HUES64 (cell line): ENCODE data around the gene CRTC3.
"Not testable (repeated sequence)": the region's sequence is repeated elsewhere in the genome, so short reads cannot be mapped to it uniquely, and the experiment has no call there.

Experiments
- H3K27ac ChIP-seq: 2 replicates; pipeline ENCODE4 v1.7.0; 2013; ENCODE audit warnings: low read depth, low read length, inconsistent platforms
- H3K27me3 ChIP-seq: 2 replicates; pipeline ENCODE4 v1.6.1; 2013; ENCODE audit warnings: mild to moderate bottlenecking, low read length; ENCODE audit not compliant: insufficient read depth
- H3K36me3 ChIP-seq: 2 replicates; pipeline ENCODE4 v1.6.1; 2013; ENCODE audit warnings: mild to moderate bottlenecking, low read length; ENCODE audit not compliant: insufficient read depth
- H3K4me1 ChIP-seq: 2 replicates; pipeline ENCODE4 v1.6.1; 2013; ENCODE audit warnings: mild to moderate bottlenecking, low read length, moderate library complexity; ENCODE audit not compliant: insufficient read depth
- H3K4me3 ChIP-seq: 2 replicates; pipeline ENCODE4 v1.5.1; 2013; ENCODE audit warnings: mild to moderate bottlenecking, low read length, moderate library complexity
- H3K9ac ChIP-seq: 2 replicates; pipeline ENCODE4 v1.6.1; 2013; ENCODE audit warnings: mild to moderate bottlenecking, low read depth, low read length
- H3K9me3 ChIP-seq: 2 replicates; pipeline ENCODE4 v1.6.1; 2013; ENCODE audit warnings: low read depth, low read length; ENCODE audit not compliant: insufficient read depth
- WGBS: fragments of 150-250, 120-280 bp; methylation state at CpG from one replicate; pipeline ENCODE4 v1.1.7; 2013; ENCODE audit warnings: missing lambda C conversion rate; 5-methylcytosine and 5-hydroxymethylcytosine counted together

The CRTC3 gene

GRCh38 chr15:90624278-90624981 lies 94.7 kb downstream of the CRTC3 start:
- Histone ChIP-seq H3K4me1 (no peaks in the 10 kb centered on the region), H3K36me3 (no peaks in the 10 kb centered on the region), H3K4me3 (no peak overlapping the region), H3K27ac (no peak overlapping the region), H3K27me3 (no peaks in the 10 kb centered on the region), H3K9ac (no peak overlapping the region), H3K9me3 (no peaks in the 10 kb centered on the region)
- WGBS, result 87% methylated on average over 13 of the region's 13 CpGs

GRCh38 chr15:90625037-90625436 lies 95.3 kb downstream of the CRTC3 start:
- no peak overlapping the region for H3K9ac ChIP-seq
- H3K36me3 ChIP-seq, result no peaks in the 10 kb centered on the region; the same call in 1 of the 2 replicates
- no peak overlapping the region for H3K27ac ChIP-seq
- H3K4me3 ChIP-seq, result no peak overlapping the region
- no peaks in the 10 kb centered on the region for H3K27me3 ChIP-seq
- 96% methylated on average over 7 of the region's 7 CpGs for WGBS
- no peaks in the 10 kb centered on the region for H3K9me3 ChIP-seq
- H3K4me1 ChIP-seq, result no peaks in the 10 kb centered on the region

GRCh38 chr15:90629217-90629616 lies 99.5 kb downstream of the CRTC3 start:
- WGBS, result 96% methylated on average over 12 of the region's 12 CpGs

GRCh38 chr15:90633360-90633759 lies 103.6 kb downstream of the CRTC3 start:
- no peak overlapping the region for H3K27ac ChIP-seq
- H3K36me3 ChIP-seq, result no peaks in the 10 kb centered on the region; the same call in 1 of the 2 replicates
- H3K27me3 ChIP-seq, result no peaks in the 10 kb centered on the region
- H3K4me3 ChIP-seq, result no peak overlapping the region
- no peaks in the 10 kb centered on the region for H3K9me3 ChIP-seq
- no peak overlapping the region for H3K9ac ChIP-seq
- WGBS, result 92% methylated on average over 3 of the region's 3 CpGs
- no peaks in the 10 kb centered on the region for H3K4me1 ChIP-seq

More at GRCh38 chr15:90629217-90629616, 99.5 kb downstream of the CRTC3 start:
- Histone ChIP-seq H3K27me3 (no peaks in the 10 kb centered on the region), H3K36me3 (no peaks in the 10 kb centered on the region; the same call in 1 of the 2 replicates), H3K4me3 (no peak overlapping the region), H3K9me3 (no peaks in the 10 kb centered on the region), H3K9ac (no peak overlapping the region), H3K27ac (no peak overlapping the region), H3K4me1 (no peaks in the 10 kb centered on the region)

- H3K9ac ChIP-seq, H3K9me3 ChIP-seq, H3K4me3 ChIP-seq, H3K4me1 ChIP-seq, H3K27ac ChIP-seq, H3K36me3 ChIP-seq, H3K27me3 ChIP-seq: not testable (repeated sequence)
- WGBS, result no CpG with 5 or more reads among the region's 3 CpGs
These were observed 107.3 kb downstream of the CRTC3 start for GRCh38 chr15:90636993-90637392.

- Histone ChIP-seq H3K27me3 (no peaks in the 10 kb centered on the region), H3K27ac (no peak overlapping the region), H3K4me1 (no peaks in the 10 kb centered on the region), H3K4me3 (no peak overlapping the region), H3K9ac (no peak overlapping the region), H3K36me3 (no peaks in the 10 kb centered on the region), H3K9me3 (no peaks in the 10 kb centered on the region)
- 92% methylated on average over 6 of the region's 6 CpGs for WGBS
These were observed 108.0 kb downstream of the CRTC3 start for GRCh38 chr15:90637693-90638092.

GRCh38 chr15:90638201-90638691 lies 108.5 kb downstream of the CRTC3 start:
- no peaks in the 10 kb centered on the region for H3K9me3 ChIP-seq
- no peak overlapping the region for H3K9ac ChIP-seq
- H3K27ac ChIP-seq, result no peak overlapping the region
- no peaks in the 10 kb centered on the region for H3K36me3 ChIP-seq
- H3K4me1 ChIP-seq, result no peaks in the 10 kb centered on the region
- no peaks in the 10 kb centered on the region for H3K27me3 ChIP-seq
- WGBS, result 78% methylated on average over 12 of the region's 12 CpGs
- H3K4me3 ChIP-seq, result no peak overlapping the region

GRCh38 chr15:90638963-90639362 lies 109.2 kb downstream of the CRTC3 start:
- H3K27me3 ChIP-seq, result no peaks in the 10 kb centered on the region
- no peak overlapping the region for H3K9ac ChIP-seq
- no peaks in the 10 kb centered on the region for H3K9me3 ChIP-seq
- H3K27ac ChIP-seq, result no peak overlapping the region
- WGBS, result 95% methylated on average over 8 of the region's 11 CpGs
- no peaks in the 10 kb centered on the region for H3K36me3 ChIP-seq
- H3K4me1 ChIP-seq, result no peaks in the 10 kb centered on the region
- H3K4me3 ChIP-seq, result no peak overlapping the region

GRCh38 chr15:90640862-90641261 lies 111.1 kb downstream of the CRTC3 start:
- Histone ChIP-seq H3K9me3 (no peaks in the 10 kb centered on the region), H3K27me3 (no peaks in the 10 kb centered on the region), H3K4me3 (no peak overlapping the region), H3K4me1 (no peaks in the 10 kb centered on the region), H3K27ac (no peak overlapping the region), H3K9ac (no peak overlapping the region), H3K36me3 (no peaks in the 10 kb centered on the region)
- 95% methylated on average over 7 of the region's 8 CpGs for WGBS

GRCh38 chr15:90641581-90642463 lies 112.1 kb downstream of the CRTC3 start:
- Histone ChIP-seq H3K27me3 (no peaks in the 10 kb centered on the region), H3K4me3 (no peak overlapping the region), H3K36me3 (no peaks in the 10 kb centered on the region), H3K9ac (no peak overlapping the region), H3K27ac (no peak overlapping the region), H3K4me1 (no peaks in the 10 kb centered on the region), H3K9me3 (no peaks in the 10 kb centered on the region)
- 94% methylated on average over 16 of the region's 16 CpGs for WGBS
